Tibial nerve (tissue), 3 donors: ENCODE measurements around the gene GPHN.

Experiments used
- CTCF ChIP-seq, 5 experiments: fragments of 200-600 bp in 3 of 5; fragments of 450-650 bp in 2 of 5; sonication (generic) in 3 of 5; IDR thresholded peaks; one replicate each; pipeline ENCODE4 v1.5.1; 2016 to 2019; ENCODE audit warnings: antibody characterized with exemption in 5 of 5, mild to moderate bottlenecking in 3 of 5, moderate library complexity in 2 of 5
- POLR2A ChIP-seq, 2 donors: fragments of 450-650 bp; IDR thresholded peaks; one replicate each; pipeline ENCODE4 v1.6.1; 2017; ENCODE audit warnings: antibody characterized with exemption in 2 of 2, mild to moderate bottlenecking in 2 of 2, moderate library complexity in 2 of 2

GRCh38 chr14:66746316-66747006, 238.5 kb downstream of the GPHN start:
- TF ChIP-seq CTCF (IDR thresholded peaks at IDR 0.05) (peak; percentile 26 to 50 (median 36)), POLR2A (IDR thresholded peaks at IDR 0.05) (no peak)
